Measurements from ENCODE around the gene TAS1R3.

TAS1R3 gene

DNA sequence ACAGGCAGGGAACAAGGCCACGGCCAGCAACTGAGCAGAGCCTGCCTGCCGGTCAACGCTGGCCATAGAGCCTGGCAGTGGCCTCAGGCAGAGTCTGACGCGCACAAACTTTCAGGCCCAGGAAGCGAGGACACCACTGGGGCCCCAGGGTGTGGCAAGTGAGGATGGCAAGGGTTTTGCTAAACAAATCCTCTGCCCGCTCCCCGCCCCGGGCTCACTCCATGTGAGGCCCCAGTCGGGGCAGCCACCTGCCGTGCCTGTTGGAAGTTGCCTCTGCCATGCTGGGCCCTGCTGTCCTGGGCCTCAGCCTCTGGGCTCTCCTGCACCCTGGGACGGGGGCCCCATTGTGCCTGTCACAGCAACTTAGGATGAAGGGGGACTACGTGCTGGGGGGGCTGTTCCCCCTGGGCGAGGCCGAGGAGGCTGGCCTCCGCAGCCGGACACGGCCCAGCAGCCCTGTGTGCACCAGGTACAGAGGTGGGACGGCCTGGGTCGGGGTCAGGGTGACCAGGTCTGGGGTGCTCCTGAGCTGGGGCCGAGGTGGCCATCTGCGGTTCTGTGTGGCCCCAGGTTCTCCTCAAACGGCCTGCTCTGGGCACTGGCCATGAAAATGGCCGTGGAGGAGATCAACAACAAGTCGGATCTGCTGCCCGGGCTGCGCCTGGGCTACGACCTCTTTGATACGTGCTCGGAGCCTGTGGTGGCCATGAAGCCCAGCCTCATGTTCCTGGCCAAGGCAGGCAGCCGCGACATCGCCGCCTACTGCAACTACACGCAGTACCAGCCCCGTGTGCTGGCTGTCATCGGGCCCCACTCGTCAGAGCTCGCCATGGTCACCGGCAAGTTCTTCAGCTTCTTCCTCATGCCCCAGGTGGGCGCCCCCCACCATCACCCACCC lies at the start of gene TAS1R3:
TAS1R3 (plus strand) TSS at position 213 of the 898 bp plus-strand sequence; CDS start at position 279, 66 bp downstream.
- no peak for DNase-seq

DNA sequence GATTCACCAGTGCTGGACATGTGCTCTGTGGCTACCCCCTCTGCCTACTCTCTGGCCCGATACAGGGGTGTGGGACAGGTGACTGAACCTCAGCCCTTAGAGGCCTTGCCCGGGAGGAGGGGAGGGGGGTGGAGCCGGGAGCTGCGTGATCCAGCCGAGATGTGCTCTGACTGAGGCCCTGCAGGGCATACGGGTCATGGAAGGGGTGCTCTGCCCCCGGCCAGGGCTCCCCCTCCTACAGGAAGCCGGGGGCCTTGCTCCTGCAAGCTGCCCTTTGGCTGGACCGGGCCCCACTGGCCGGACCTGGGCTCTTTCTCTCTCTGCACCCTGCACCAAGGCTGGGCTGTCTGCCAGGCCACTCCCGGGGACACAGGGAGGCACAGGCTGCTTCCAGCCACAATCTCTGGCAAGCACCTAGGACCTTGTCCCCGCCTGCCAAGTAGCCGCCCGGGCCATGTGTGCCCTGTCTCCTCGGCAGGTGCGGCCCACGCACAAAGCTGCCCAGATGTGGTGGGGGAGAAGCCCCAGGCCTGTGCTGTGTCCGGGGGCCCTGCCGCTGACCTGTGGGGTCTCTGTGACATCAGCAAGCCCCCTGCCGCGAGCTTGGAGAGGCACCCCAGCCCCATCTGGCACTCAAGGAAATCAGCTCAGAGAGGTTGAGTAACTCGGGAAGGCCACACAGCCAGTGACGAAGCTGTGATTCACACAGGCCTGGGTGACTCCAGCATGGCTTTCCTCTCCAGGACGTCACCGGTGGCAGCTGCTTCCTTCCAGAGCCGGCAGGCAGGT lies 49.4 kb upstream of the TAS1R3 start:
- no peak for DNase-seq

DNA sequence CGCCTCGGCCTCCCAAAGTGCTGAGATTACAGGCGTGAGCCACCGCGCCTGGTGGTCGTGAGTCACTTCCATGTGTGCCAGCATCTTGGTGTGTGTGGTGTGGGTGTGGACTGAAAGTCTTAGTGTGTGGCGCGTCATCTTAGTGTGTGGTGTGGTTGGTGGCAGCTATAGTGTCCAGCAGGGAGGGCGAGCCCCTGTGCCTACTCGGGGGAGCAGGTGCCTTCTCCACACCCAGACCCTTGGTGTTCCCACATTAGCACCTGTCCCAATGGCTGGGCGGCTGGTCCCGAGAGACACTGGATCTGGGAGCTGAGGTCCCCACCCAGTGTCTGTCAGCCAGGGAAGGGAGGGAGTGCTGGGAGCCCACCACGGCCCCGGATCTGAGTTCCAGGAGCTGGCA lies 48.1 kb upstream of the TAS1R3 start:
- DNase-seq: no peak

DNA sequence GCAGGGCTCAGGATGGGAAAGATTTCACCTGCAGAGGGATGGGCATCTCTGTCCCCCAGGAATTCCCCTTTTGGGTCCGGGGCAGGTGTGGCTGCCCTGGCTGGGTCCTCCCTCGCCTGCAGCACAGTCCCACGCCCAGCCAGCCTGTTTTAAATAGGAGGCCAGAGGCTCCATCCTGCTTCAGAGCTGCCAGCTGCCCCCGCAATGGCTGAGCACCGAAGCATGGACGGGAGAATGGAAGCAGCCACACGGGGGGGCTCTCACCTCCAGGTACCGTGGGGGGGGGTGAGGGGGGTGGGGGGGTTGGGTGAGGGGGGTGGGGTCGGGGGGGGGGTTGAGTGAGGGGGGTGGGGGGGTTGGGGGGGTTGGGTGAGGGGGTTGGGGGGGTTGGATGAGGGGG lies 47.3 kb upstream of the TAS1R3 start:
- no peak for DNase-seq

DNA sequence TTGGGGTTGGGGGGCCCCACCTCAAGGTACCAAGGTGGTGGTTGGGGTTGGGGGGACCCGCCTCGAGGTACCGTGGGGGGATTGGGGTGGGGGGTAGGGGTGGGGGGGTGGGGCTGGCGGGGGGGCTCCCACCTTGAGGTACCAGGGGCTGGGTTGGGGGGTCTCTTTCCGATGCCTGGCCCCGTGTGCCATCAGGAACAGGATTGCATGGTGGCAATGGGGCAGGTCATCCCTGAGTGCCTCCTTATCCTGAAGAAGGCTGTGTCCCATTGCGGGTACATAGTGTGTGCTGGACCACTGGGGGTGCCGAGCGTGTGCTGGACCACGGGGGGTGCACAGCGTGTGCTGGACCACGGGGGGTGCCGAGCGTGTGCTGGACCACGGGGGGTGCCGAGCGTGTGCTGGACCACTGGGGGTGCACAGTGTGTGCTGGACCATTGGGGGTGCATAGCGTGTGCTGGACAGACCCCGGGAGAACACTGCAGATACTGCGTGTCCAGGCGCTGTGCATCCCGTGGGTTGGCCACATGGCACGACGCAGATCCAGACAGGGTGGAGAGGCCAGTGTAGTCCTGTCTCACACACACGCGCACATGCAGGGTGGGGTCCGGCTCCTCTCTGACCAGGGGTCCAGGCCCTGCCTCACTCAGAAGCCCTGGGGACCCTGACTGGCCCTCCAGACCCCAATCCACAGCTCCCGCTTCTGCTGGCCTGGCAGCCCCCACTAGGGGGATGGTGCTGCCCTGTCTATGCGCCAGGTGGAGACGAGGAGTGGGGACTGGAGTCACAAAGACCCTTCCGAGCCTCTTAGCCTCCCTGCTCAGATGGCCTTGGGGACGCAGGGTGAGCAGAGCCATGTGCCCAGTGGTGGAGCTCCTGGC lies 46.6 kb upstream of the TAS1R3 start:
- no peak for DNase-seq

DNA sequence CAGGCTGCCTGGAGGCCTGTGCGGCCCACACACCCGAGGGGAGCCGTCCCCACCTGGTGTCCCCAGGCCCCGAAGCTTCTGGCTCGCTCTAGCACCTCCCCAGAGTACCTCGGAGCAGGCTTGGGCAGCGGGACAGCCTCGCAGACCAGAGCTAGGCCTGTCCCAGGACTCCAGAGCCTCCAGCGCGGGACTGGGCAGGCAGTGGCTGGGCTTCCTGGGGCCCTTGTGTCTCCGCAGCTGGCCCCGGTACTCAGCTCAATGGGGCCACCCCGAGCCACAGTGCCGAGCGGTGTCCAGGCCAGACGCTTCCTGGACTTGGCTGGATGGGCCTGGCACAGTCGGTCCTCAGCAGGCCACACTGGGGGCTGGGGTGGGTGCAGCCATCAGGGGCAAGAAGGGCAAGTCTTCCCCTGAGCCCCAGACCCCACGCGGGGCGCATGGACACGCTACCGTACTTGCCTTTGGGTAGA lies 45.9 kb upstream of the TAS1R3 start:
- no peak for DNase-seq

DNA sequence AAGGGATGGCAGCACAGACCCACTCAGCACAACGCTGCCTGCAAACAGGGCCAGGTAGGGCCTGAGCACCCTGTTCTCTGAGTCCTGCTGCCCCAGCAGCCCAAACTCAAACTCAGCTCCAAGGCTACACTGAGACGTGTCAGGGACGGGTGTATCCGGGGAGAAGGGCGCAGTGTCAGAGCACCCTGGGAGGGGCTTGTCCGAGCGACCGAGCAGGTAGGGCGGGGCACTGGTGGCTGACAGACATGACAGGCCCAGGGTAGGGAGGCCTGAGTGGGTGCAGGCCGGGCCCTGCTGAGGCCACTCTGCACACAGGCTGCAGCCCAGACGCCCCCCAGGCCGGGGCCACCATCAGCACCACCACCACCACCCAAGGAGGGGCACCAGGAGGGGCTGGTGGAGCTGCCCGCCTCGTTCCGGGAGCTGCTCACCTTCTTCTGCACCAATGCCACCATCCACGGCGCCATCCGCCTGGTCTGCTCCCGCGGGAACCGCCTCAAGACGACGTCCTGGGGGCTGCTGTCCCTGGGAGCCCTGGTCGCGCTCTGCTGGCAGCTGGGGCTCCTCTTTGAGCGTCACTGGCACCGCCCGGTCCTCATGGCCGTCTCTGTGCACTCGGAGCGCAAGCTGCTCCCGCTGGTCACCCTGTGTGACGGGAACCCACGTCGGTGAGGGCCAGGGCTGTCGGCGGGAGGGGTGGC lies 45.3 kb upstream of the TAS1R3 start:
- DNase-seq: no peak

DNA sequence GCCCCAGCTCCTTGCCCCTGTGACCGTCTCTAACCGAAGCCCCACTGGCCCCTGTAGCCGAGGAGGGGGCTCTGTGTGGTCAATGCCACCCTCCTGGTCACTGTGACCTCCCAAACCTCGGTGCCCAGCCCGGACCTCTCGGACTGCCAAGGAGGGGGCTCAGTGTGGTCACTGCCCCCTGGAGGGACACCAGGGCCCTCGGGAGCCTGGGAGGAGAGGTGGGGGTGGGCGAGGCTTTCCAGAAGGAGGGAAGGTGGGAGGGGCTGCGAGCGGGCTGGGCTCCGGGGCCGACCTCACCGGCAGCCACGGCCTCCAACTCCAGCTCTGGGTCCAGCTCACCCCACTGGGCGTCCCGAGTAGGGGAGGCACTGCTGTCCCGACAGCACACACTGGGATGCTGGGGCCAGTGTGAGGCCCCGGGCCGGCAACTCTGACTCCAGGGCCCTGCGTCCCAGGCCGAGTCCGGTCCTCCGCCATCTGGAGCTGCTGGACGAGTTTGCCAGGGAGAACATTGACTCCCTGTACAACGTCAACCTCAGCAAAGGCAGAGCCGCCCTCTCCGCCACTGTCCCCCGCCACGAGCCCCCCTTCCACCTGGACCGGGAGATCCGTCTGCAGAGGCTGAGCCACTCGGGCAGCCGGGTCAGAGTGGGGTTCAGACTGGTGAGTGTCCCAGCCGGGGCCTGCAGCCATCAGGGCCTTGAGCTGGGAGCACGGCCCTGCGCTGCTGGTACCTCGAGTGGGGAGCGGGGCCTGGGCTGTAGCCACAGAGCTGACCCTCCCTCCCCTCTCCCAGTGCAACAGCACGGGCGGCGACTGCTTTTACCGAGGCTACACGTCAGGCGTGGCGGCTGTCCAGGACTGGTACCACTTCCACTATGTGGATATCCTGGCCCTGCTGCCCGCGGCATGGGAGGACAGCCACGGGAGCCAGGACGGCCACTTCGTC lies 44.5 kb upstream of the TAS1R3 start:
- no peak for DNase-seq

DNA sequence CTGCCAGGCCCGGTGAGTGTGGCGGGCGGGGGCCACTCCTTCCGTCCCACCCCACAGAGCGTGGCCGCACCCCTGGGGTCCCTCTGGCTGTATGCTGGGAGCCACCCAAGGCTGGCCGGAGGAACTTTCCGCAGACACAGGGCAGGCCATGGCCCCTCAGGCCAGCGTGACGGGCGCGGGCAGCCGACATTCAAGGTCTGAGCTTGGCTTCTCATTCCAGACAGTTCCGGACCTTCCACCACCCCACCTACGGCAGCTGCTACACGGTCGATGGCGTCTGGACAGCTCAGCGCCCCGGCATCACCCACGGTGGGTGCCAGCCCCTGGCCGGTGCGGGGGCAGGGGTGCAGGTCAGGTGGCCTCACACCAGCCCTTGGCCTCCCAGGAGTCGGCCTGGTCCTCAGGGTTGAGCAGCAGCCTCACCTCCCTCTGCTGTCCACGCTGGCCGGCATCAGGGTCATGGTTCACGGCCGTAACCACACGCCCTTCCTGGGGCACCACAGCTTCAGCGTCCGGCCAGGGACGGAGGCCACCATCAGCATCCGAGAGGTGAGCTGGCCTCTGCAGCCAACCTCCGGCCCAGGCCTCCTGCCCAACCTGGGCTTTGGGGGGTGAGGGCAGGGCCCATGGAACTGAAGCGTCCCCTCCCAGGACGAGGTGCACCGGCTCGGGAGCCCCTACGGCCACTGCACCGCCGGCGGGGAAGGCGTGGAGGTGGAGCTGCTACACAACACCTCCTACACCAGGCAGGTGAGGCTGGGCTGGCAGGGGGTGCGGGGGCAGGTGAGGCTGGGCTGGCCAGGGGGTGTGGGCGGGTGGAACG lies 43.6 kb upstream of the TAS1R3 start:
- no peak for DNase-seq

DNA sequence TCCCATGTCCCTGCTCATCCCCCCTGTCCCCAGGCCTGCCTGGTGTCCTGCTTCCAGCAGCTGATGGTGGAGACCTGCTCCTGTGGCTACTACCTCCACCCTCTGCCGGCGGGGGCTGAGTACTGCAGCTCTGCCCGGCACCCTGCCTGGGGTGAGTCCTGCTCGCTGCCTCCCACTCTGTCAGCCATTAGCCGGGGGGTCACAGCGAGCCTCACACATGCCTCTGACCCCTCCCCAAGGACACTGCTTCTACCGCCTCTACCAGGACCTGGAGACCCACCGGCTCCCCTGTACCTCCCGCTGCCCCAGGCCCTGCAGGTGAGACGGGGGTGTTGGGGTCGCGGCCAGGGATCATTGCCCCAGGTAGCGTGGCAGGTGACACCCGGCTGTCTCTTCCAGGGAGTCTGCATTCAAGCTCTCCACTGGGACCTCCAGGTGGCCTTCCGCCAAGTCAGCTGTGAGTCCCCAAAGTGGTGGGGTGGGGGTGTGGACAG lies 40.8 kb upstream of the TAS1R3 start:
- no peak for DNase-seq

DNA sequence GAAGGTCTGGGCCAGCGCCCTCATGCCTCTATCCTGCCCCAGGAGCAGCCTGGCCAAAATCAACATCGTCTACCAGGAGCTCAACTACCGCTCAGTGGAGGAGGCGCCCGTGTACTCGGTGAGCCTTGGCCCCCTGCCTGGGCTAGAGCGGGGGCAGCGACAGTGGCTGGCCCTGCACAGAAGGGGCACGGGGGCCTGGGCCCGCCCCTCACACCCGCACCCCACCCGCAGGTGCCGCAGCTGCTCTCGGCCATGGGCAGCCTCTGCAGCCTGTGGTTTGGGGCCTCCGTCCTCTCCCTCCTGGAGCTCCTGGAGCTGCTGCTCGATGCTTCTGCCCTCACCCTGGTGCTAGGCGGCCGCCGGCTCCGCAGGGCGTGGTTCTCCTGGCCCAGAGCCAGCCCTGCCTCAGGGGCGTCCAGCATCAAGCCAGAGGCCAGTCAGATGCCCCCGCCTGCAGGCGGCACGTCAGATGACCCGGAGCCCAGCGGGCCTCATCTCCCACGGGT lies 40.0 kb upstream of the TAS1R3 start:
- DNase-seq: no peak

DNA sequence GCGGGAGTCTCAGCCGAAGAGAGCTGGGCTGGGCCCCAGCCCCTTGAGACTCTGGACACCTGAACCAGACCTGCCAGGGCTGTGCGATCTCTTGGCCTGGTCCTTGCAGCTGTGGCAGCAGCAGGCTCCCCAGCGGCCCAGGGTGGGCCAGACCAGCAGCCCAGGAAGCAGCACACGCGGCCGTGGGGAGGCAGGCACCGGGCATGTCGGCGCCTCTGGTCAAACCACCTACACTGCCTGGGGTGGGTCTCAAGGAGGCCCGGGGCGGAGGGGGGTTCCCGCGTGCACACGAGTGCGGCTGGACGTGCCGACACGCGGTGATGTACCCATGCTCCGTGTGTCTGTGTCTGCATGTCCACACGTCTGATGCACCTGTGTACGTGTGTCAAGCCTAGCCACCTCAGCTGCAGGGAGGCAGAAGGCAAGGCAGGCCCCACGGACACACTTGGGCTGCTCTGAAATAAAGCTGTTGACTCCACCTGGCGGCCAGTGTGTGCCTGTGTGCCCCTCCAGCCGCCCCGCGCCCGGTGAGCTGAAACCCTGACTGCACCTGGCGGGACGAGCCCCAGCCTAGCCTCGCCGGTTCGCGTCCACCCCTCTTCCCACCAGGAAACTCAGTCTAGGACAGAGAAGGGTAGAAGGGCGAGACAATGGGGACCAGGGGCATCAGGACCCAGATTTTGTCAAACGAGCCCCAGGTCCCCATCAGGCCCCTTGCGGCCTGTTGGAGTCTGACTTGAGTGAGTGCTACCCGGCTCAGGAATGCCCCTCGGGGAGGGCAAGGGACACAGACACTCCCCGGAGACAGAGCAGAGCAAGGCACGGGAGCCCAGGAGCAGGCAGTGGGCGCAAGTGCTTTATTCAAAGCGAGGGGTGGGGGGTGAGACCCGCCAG lies 39.3 kb upstream of the TAS1R3 start:
- DNase-seq: no peak

DNA sequence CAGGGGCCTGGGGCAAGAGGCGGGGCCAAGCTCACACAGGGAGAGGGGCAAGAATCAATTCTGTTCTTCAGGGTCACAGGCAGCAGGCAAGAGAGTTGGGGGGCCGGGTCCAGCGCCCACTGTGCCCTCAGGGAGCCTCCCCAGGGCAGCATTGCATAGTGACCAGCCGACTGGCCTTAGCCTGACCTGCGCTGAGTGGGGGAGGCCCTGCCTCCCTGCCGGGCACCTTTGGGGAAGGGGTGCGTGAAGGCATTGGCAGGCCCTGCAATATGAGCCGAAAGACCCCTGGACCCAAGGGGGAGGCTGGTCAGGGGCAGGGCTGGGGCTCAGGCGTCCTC lies 38.7 kb upstream of the TAS1R3 start:
- DNase-seq: no peak

DNA sequence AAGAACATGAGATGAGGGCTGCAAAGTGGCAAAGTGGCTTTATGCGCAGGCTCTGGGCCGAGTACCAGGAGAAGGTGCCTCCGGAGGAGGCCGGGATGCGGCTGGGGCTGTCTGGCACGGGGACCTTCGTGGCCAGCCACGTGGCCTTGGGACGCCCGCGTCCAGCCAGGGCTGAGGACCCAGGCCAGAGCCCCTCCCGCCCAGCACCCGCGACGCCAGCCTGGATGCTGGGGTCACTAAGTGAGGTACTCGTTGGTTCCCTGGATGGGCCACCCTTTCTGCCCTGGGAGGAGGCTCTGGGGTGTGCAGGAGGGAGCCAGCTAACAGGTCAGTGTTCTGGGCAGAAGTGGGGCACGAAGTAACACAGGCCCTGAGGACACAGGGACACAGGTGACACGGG lies 38.2 kb upstream of the TAS1R3 start:
- no peak for DNase-seq

DNA sequence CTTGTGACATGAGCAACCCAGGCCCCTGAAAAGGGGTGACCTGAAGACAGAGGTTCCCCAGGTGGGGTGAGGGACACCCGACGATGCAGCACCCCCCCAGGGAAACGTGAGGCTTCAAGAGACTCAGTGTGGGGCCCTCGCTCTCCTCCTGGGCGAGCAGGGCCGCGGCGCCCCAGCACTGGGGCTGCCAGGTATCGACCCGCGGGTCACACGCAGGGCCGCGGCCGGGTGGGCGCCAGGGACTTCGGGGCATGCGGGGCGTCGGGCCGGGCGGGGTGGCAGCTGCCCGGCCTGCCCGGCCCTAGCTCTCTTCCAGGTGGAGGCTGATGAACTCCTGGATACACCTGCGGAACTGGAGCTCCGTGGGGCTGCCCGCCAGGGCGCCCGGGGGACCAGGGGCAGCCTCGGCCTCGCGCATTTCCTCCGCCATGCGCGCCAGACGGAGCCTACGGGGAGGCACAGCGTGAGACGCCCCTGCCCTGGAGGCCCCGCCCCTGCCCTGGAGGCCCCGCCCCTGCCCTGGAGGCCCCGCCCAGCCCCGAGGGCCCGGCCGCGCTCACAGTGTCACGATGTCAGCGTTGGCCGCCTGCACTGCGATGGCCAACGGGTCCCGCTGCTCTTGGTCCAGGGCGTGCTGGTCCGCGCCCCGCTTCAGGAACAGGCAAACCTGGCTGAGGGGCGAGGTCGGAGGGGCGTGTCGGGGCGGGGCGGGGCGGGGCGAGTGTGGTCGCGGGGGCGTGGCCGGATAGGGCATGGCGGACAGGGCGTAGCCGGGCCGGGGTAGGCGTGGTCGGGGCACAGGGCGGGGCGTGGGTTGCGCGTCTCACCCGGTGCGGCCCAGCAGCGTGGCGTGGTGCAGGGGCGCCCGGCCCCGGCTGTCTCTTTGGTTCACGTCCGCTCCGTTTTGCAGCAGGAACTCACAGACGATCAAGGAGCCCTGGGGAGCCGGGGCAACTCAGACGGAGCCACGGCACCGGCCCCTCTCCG lies 37.5 kb upstream of the TAS1R3 start:
- no peak for DNase-seq

DNA sequence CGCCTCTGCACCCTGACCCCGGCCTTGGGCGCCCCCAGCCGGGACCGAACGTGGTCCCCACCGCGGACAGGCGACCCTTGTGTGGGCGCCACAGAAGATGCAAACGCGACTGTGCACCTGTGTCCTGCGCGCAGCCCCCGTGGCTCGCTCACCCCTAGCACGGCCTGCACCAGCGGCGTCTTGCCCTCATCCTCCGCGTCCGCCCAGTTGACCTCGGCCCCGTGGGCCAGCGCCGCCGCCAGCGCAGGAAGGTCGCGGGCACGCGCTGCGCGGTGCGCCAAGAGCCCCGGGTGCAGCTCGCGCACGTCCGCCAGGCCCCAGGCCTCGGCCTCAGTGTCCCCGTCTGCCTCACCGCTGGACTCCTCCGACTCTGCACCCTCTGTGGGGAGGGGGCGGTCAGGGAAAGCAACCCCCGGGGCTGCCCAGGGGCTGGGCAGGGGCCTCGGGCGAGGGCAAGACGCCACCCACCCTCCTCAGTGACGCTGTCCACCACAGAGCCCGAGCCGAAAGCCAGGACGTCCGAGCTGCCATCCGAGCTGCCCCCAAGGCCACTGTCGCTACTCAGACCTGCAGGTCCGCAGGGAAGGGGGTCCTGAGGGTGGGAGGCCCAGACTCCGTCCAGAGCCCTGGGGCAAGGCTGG lies 36.7 kb upstream of the TAS1R3 start:
- no peak for DNase-seq
